Central memory CD4-positive, alpha-beta T cell (primary cell): ENCODE results near the gene ECT2.
"Not testable (repeated sequence)": the region's sequence is repeated elsewhere in the genome, so short reads cannot be mapped to it uniquely, and the experiment has no call there.

Experiments
- DNase-seq: peaks from one replicate; pipeline ENCODE4 v3.0.0; 2022

ECT2 gene

DNA sequence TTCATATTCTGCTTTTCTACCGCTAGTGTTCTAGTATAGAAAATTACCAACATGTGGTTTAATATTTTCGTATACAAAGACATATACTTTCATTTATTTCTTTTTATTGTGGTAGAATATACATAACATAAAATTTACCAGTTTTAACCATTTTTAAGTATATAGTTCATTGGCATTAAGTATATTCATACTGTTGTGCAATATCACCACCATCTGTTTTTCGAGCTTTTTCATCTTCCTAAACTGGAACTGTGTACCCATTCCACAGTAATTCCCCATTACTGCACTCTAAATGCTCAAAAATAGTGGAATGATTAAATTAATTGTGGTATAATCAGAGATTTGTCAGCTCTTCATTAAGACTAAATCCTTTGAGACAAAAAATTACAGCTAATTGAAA, 62.9 kb downstream of the ECT2 start:
- no peak for DNase-seq

- DNase-seq: no peak
Measured at GRCh38 chr3:172814738-172815137, 64.2 kb downstream of the ECT2 start.

GRCh38 chr3:172815857-172816256, 65.3 kb downstream of the ECT2 start:
- no peak for DNase-seq

DNA sequence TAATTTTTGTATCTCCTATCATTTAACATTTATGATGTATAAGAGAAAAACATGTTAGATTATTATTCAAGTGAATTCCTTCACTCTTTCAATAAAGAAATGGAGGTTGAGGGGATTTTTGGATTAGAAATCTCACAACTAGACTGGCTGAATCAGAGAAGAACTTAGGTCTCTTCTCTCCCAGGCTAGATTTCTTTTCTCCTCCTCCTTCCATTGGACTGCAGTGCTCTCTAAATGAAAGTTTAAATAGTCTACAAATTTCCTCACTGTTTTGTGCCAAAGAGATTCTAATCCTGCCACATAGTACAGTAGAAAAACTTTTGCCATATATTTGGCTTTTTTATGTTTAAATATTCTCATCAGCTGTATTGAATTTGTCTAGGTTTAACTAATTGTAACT, 65.8 kb downstream of the ECT2 start:
- no peak for DNase-seq

- no peak for DNase-seq
Measured at GRCh38 chr3:172816968-172817367, 66.4 kb downstream of the ECT2 start.

GRCh38 chr3:172820492-172820891, 70.0 kb downstream of the ECT2 start:
- DNase-seq: no peak

GRCh38 chr3:172824229-172824628, 73.7 kb downstream of the ECT2 start:
- no peak for DNase-seq

- not testable (repeated sequence) for DNase-seq
Measured at GRCh38 chr3:172827231-172827630, 76.7 kb downstream of the ECT2 start.

- no peak for DNase-seq
Measured at GRCh38 chr3:172832983-172833382, 82.5 kb downstream of the ECT2 start.

GRCh38 chr3:172836390-172836997, 86.0 kb downstream of the ECT2 start:
- DNase-seq: no peak

DNA sequence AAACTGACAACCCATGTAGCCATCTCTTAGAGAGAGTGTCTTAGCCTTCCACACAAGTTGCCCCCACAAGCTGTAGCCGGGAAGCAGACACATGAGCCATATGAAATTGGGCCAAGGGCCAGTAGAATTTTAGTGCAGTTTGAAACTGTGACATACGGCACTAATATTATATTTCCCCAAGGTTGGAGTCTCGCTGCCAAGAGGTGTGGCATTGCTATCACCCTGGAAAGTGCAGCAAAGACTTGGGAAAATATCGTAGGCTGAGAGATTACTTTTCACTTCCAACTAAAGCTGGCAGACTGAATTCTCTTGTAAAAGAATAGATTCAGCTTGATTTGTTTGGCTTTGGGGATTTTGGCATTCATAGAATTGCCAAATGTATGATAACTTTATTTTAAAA, 89.2 kb downstream of the ECT2 start:
- DNase-seq: no peak

- no peak for DNase-seq
Measured at GRCh38 chr3:172840463-172840862, 89.9 kb downstream of the ECT2 start.

DNA sequence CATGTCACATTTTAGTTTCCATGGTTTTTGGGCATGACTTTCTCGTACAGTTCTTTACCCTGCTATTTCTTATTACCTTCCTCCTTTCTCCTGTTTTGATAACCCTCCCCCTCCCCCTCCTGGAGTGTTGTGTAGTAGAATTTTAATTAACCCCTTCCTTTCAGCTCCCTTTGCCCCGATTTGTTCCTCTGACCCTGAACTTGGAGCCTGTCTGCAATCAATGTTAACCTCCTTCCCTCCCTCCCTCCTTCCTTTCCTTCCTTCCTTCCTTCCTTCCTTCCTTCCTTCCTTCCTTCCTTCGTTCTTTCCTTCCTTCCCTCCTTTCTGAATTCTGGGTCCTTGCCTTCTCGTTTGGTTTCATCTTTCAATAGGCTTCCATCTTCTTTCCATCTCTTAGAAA, 90.4 kb downstream of the ECT2 start:
- DNase-seq: no peak

DNA sequence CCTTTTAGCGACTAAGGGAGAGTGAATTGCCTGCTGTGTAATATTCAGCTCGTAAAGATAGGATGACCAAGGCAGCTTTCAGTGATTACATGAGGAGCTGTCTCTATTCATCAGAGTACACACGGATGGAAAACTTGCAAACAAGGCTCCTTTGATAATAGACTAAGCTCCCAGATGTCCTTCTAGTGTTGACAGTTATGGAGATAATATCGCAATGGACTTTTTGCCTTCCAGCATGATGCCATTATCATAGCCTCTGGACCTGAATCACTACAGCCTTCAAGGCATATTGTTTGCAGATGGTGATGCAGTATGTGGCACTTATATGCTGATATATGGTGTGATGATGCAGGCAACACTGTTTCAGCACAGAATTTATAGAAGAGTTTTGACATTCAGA, 93.9 kb downstream of the ECT2 start:
- DNase-seq: no peak

DNA sequence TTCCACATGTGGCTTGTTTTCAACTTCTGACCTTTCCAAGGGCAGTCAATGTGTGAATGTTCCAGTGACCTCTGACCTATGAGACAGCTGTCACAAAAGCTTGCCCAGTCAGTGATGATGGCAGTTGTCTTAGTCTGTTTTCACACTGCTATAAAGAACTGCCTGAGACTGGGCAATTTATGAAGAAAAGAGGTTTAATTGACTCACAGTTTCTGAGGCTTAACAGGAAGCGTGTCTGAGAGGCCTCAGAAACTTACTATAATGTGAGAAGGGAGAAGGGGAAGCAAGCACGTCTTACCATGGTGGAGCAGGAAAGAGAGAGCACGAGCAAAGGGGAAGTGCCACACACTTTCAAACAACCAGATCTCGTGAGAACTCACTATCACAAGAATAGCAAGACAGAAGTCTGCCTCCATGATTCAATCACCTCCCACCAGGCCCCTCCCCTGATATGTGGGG, 95.6 kb downstream of the ECT2 start:
- DNase-seq: no peak

- no peak for DNase-seq
Measured at GRCh38 chr3:172846706-172847105, 96.2 kb downstream of the ECT2 start.

- DNase-seq: no peak
Measured at GRCh38 chr3:172847292-172847691, 96.8 kb downstream of the ECT2 start.

- DNase-seq: no peak
Measured at GRCh38 chr3:172848910-172849309, 98.4 kb downstream of the ECT2 start.

- DNase-seq: no peak
Measured at GRCh38 chr3:172853005-172853404, 102.5 kb downstream of the ECT2 start.

- no peak for DNase-seq
Measured at GRCh38 chr3:172853921-172854666, 103.6 kb downstream of the ECT2 start.

GRCh38 chr3:172855037-172855436, 104.5 kb downstream of the ECT2 start:
- no peak for DNase-seq

DNA sequence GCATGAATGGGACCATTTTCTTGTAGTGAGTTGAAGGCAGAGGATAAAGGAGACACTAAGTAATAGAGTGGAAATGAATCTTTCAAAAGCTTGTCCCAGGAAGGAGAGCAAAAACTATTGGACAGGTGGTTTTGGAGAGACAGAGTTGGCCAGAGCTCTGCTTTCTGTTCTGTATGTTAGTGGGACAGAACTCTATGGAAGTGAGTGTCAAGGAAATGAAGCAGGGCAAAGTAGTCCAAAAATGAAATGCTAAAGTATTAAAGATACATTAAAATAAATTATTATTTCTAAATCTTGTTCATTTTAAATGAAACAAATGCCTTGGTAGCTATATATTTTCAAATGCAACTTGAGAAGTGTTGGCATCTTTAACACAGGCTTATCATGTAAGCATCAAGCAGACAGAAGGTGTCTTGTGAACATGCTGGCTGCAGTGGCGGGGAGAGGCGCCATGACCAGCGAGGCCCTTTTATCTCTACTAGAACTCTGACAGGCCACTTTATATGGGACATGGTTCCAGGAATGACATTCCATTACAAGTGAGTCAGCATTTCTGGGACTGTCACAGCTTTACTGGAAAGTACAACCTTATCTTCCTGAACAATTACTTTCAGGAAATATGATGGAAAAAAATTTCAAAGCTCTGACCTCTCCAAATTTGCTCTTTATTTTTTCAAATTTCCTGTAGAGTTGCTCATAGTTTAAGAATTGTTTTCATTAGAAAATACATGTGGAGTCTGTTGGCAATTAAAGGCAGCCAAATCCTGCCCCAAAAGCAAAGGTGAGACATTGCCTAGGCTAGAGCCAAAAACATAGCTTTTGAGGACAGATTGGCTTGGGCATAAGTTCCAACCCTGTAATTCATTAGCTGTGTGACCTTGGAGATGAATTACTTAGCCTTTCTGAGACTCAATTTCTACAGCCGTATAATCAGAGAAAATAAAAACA, 106.5 kb downstream of the ECT2 start:
- no peak for DNase-seq

DNA sequence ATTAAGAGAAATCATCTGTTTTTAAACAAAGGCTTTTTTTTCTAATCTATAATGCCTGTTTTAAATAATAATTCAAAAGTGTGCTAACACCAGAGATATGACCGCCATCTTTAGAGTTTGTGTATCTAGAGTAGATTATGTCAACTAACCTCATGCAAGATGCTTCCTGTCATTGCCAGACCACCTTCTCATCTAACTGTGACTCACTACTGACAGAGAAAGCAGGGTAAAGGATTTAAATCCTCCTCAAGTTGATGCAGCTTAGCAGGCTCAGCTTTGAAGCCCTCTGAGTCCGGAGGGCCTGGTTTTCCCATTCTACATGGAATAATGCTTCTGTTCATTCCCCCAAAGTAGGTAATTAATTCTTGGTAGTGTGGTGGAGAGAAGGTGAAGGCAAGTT, 108.5 kb downstream of the ECT2 start:
- DNase-seq: no peak
